GM12872 (cell line): Measurements from ENCODE around the gene FOLR3.

Source experiments
- TF ChIP-seq, protein P1 (sequence below): IDR thresholded peaks from 3 replicates; pipeline ENCODE4 v1.5.1; 2011; ENCODE audit warnings: low read depth, mild to moderate bottlenecking, low read length, moderate library complexity; ENCODE audit not compliant: insufficient read depth

FOLR3 gene

GRCh38 chr11:72112978-72113808 is 22.3 kb upstream of the FOLR3 start:
- TF ChIP-seq, protein P1, sequence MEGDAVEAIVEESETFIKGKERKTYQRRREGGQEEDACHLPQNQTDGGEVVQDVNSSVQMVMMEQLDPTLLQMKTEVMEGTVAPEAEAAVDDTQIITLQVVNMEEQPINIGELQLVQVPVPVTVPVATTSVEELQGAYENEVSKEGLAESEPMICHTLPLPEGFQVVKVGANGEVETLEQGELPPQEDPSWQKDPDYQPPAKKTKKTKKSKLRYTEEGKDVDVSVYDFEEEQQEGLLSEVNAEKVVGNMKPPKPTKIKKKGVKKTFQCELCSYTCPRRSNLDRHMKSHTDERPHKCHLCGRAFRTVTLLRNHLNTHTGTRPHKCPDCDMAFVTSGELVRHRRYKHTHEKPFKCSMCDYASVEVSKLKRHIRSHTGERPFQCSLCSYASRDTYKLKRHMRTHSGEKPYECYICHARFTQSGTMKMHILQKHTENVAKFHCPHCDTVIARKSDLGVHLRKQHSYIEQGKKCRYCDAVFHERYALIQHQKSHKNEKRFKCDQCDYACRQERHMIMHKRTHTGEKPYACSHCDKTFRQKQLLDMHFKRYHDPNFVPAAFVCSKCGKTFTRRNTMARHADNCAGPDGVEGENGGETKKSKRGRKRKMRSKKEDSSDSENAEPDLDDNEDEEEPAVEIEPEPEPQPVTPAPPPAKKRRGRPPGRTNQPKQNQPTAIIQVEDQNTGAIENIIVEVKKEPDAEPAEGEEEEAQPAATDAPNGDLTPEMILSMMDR = no peak

- TF ChIP-seq, protein P1 = no peak
These were observed 21.0 kb upstream of the FOLR3 start for GRCh38 chr11:72114570-72114969.

- TF ChIP-seq, protein P1 = no peak
These were observed 19.3 kb upstream of the FOLR3 start for GRCh38 chr11:72116019-72116755.

DNA sequence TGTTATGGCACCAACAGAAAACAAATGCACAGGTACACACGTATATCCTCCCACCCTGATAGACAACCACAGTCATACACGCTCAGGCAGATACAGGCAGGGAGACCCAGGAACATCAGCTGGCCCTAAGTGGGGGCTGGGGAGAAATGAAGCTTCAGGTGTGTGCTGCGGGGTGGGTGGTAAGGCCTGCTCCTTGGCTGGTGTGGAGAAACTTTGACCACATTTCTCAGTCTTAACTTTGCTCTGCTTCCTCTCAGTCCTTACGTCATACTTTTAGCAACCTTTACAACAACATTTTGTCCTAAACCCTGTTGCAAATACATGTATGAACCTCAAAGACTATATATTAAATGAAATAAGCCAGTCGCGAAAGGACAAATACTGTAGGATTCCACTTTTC is 16.3 kb upstream of the FOLR3 start:
- TF ChIP-seq, protein P1 = no peak

DNA sequence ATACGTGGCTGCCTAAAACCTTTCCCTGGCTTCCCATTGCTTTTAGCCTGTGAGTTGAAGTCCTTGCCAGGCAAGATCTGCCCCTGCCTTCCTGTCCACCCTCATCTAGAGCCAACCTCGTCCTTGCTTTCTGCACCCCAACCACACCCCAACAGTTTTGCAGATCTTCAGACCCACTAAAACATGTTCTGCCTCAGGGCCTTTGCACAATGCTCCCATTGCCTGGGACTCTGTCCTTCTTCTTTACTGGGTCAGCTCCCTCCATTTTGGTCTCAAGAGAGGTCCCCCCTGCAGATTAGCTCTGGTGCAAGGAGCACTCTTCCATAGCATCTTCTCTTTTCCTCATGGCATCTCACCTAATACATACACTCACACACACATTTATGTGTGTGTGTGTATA is 14.6 kb upstream of the FOLR3 start:
- TF ChIP-seq, protein P1 = no peak

DNA sequence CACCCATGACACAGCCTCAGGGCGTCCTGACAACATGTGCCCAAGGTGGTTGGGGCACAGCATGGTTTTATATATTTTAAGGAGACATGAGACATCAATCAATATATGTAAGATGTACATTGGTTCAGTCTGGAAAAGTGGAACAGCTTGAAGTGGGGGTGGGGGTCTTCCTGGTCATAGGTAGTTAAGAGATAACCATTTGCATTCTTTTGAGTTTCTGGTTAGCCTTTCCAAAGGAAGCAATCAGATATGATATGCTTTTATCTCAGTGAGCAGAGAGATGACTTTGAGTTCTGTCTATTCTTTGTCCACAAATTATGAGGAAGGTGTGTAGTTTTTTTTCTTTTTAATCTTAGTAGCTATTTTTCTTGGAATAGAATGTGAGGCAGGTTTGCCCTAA is 12.9 kb upstream of the FOLR3 start:
- TF ChIP-seq, protein P1 = no peak

DNA sequence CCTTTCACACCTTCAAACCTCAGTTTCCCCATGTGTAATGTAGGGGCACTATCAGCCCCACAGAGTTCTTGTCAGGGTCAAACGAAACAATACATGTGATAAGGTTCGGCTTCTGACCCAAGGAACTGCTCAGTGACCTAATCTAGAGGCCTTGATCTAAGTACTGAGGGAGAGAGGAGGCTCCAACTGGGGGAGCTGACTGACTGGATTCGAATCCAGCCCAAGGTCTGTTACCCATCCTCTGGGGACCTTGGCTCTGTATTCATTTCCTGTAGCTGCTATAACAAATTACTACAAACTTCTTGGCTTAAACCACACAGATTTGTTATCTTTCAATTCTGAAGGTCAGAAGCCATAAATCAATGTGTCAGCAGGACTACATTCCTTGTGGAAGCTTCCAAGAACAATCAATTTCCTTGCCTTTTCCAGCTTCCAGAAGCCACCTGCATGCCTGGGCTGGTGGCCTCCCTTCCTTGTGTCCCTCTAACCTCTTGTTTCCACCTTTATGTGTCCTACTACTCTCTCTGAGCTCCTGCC is 12.3 kb upstream of the FOLR3 start:
- TF ChIP-seq, protein P1 = no peak
